Liver (tissue), 9 donors: ENCODE data around the gene PIP4K2C. TPM values are rescaled to one million over a fixed set of nuclear protein-coding genes. Genes with fewer than 3 reads are reported as not detected.

ENCODE experiments used
- DNase-seq: peaks from one replicate; pipeline ENCODE4 v3.0.0-alpha.2; 2017; ENCODE audit warnings: low spot score
- H3K27ac ChIP-seq, 2 donors: one replicate each; pipeline ENCODE4 v1.7.0; 2013; ENCODE audit warnings: inconsistent platforms in 2 of 2, low read length in 2 of 2, control low read depth in 1 of 2, low read depth in 1 of 2, mild to moderate bottlenecking in 1 of 2
- H3K27me3 ChIP-seq, 4 donors: one replicate each; pipeline versions ENCODE4 v1.6.1 to v1.7.0; 2013; ENCODE audit warnings: low read length in 3 of 4, inconsistent platforms in 1 of 4, mild to moderate bottlenecking in 1 of 4, moderate library complexity in 1 of 4; ENCODE audit not compliant: control insufficient read depth in 4 of 4, insufficient read depth in 4 of 4
- H3K36me3 ChIP-seq, 4 donors: one replicate each; pipeline versions ENCODE4 v1.6.1 to v1.7.0; 2013; ENCODE audit warnings: low read length in 3 of 4, mild to moderate bottlenecking in 3 of 4, low read depth in 1 of 4, moderate library complexity in 1 of 4; ENCODE audit not compliant: control insufficient read depth in 4 of 4, insufficient read depth in 3 of 4
- H3K4me1 ChIP-seq, 4 donors: one replicate each; pipeline versions ENCODE4 v1.6.1 to v1.7.0; 2013; ENCODE audit warnings: low read length in 3 of 4, mild to moderate bottlenecking in 3 of 4, moderate library complexity in 1 of 4; ENCODE audit not compliant: control insufficient read depth in 4 of 4, insufficient read depth in 4 of 4
- H3K4me3 ChIP-seq, 3 donors: one replicate each; pipeline versions ENCODE4 v1.6.1 to v1.7.0; 2013; ENCODE audit warnings: low read length in 3 of 3, control low read depth in 1 of 3, low read depth in 1 of 3, mild to moderate bottlenecking in 1 of 3
- H3K9ac ChIP-seq, 2 donors: one replicate each; pipeline ENCODE4 v1.7.0; 2013; ENCODE audit warnings: low read length in 2 of 2, mild to moderate bottlenecking in 2 of 2, moderate library complexity in 2 of 2, control low read depth in 1 of 2, low read depth in 1 of 2
- H3K9me3 ChIP-seq, 4 donors: one replicate each; pipeline versions ENCODE4 v1.6.1 to v1.7.0; 2013; ENCODE audit warnings: low read length in 3 of 4; ENCODE audit not compliant: control insufficient read depth in 4 of 4
- EGR1 ChIP-seq, 2 donors: IDR thresholded peaks; 2 replicates each; pipeline ENCODE4 v1.6.1; 2016 to 2018; ENCODE audit warnings: antibody characterized with exemption in 2 of 2, low read depth in 2 of 2
- FOXA1 ChIP-seq: IDR thresholded peaks from 2 replicates; pipeline ENCODE4 v1.6.1; 2016; ENCODE audit warnings: antibody characterized with exemption
- FOXA2 ChIP-seq: IDR thresholded peaks from 2 replicates; pipeline ENCODE4 v1.6.1; 2016; ENCODE audit warnings: antibody characterized with exemption
- GABPA ChIP-seq, 2 donors: IDR thresholded peaks in 1 of 2; conservative IDR thresholded peaks in 1 of 2; 2 replicates each; pipeline ENCODE4 v1.6.1; 2016; ENCODE audit warnings: antibody characterized with exemption in 2 of 2, mild to moderate bottlenecking in 1 of 2, moderate library complexity in 1 of 2
- HNF4A ChIP-seq, 2 donors: conservative IDR thresholded peaks; 2 replicates each; pipeline ENCODE4 v1.6.1; 2016; ENCODE audit warnings: antibody characterized with exemption in 2 of 2, mild to moderate bottlenecking in 2 of 2
- HNF4G ChIP-seq: IDR thresholded peaks from 2 replicates; pipeline ENCODE4 v1.6.1; 2016; ENCODE audit warnings: antibody characterized with exemption
- JUND ChIP-seq, 2 donors: IDR thresholded peaks; 2 replicates each; pipeline ENCODE4 v1.6.1; 2016; ENCODE audit warnings: antibody characterized with exemption in 2 of 2
- NR2F2 ChIP-seq: IDR thresholded peaks from 2 replicates; pipeline ENCODE4 v1.6.1; 2016; ENCODE audit warnings: antibody characterized with exemption
- RAD21 ChIP-seq, 2 donors: IDR thresholded peaks; 2 replicates each; pipeline ENCODE4 v1.6.1; 2016; ENCODE audit warnings: antibody characterized with exemption in 2 of 2, mild to moderate bottlenecking in 2 of 2
- RXRA ChIP-seq, 2 donors: IDR thresholded peaks; 2 replicates each; pipeline ENCODE4 v1.6.1; 2017 to 2018; ENCODE audit warnings: antibody characterized with exemption in 2 of 2, mild to moderate bottlenecking in 1 of 2
- SP1 ChIP-seq: IDR thresholded peaks from 2 replicates; pipeline ENCODE4 v1.6.1; 2018; ENCODE audit warnings: antibody characterized with exemption, mild to moderate bottlenecking
- TAF1 ChIP-seq: conservative IDR thresholded peaks from 2 replicates; pipeline ENCODE4 v1.6.1; 2016; ENCODE audit warnings: antibody characterized with exemption, mild to moderate bottlenecking
- YY1 ChIP-seq: IDR thresholded peaks from 2 replicates; pipeline ENCODE4 v1.6.1; 2016; ENCODE audit warnings: antibody characterized with exemption, mild to moderate bottlenecking
- WGBS: extraction: QIAGEN DNeasy Blood & Tissue Kit; methylation state at CpG from one replicate; pipeline ENCODE4 v1.1.7; 2013; 5-methylcytosine and 5-hydroxymethylcytosine counted together
- polyA plus RNA-seq, 2 donors: library from polyadenylated mRNA; stranded (reverse) in 1 of 2; unstranded in 1 of 2; fragments of 200-250 nt in 1 of 2; fragments of >200 nt in 1 of 2; fragmentation: Nextera tagmentation in 1 of 2; extraction: Ambion mirVana in 1 of 2; gene quantifications; one replicate each; pipeline versions ENCODE4 v1.2.1 to v1.2.3, GENCODE V29; 2013 to 2015
- total RNA-seq, 2 donors: library from RNA; depleted of rRNA; stranded (reverse); fragments of >200 nt; gene quantifications; one replicate each; pipeline ENCODE4 v1.2.3, GENCODE V29; 2014
- TF ChIP-seq, protein P1 (sequence below): IDR thresholded peaks from 2 replicates; pipeline ENCODE4 v1.6.1; 2016; ENCODE audit warnings: antibody characterized with exemption
- TF ChIP-seq, protein P2 (sequence below): IDR thresholded peaks from 2 replicates; pipeline ENCODE4 v1.6.1; 2016; ENCODE audit warnings: antibody characterized with exemption, mild to moderate bottlenecking
- TF ChIP-seq, protein P3 (sequence below): IDR thresholded peaks from 2 replicates; pipeline ENCODE4 v1.6.1; 2016; ENCODE audit warnings: antibody characterized with exemption
- TF ChIP-seq, protein P4 (sequence below): IDR thresholded peaks from 2 replicates; pipeline ENCODE4 v1.6.1; 2016; ENCODE audit warnings: antibody characterized with exemption
- TF ChIP-seq, protein P5 (sequence below): fragments of 150-350 bp; IDR thresholded peaks from 2 replicates; pipeline ENCODE4 v1.5.1; 2017; ENCODE audit warnings: improper control_type of control experiment, low read depth, low read length; ENCODE audit not compliant: missing input control
- donor health status: healthy.
- donor health status: healthy.
- donor health status: healthy.
- donor health status: healthy.
- donor health status: healthy.

PIP4K2C gene
- total and polyA plus RNA-seq, 4 donors = 6.5 to 11.9 (median 9.4) TPM

DNA sequence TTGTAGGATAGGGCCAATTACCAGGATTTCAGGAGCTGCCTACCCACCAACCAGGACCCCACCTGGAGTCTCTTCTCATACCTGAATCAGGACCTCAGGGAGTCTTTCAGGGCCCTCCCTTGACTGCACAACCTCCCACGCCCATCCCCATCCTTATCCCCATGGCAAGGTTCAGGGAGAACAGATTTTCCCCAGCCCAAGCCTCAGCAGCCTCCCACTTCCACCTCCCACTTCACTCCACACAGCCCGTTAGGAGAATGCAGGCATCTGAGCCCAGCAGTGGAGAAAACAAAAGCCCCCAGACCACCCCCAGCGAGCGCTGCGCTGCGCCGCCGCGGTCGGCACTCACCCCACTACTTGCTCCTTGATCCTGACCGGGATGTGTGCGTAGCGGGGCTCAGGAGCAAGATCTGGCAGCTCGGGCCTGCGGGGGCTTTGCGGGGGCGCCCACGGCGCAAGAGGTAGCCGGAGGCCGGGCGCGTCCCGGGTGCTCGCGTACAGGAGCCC, 40.6 kb downstream of the PIP4K2C start:
- Histone ChIP-seq H3K4me1 (peaks cover 6 to 23% (median 11%) of the 10 kb centered on the region in 4 donors), H3K36me3 (no peaks in the 10 kb centered on the region), H3K27me3 (peaks cover 8 to 18% (median 14%) of the 10 kb centered on the region in 4 donors), H3K4me3 (peak overlapping the region in 1 of 3 donors; percentile 65), H3K9me3 (no peaks in the 10 kb centered on the region), H3K27ac (no peak overlapping the region), H3K9ac (no peak overlapping the region)
- TF ChIP-seq FOXA1 (no peak), HNF4G (no peak), RXRA (IDR thresholded peaks at IDR 0.05) (no peak), RAD21 (IDR thresholded peaks at IDR 0.05) (no peak), HNF4A (conservative IDR thresholded peaks at IDR 0.05) (no peak), FOXA2 (no peak), GABPA (IDR thresholded peaks at IDR 0.05 in 1 of 2, conservative IDR thresholded peaks at IDR 0.05 in 1 of 2) (no peak), EGR1 (IDR thresholded peaks at IDR 0.05; ENCODE audit: low read depth in 2 of 2) (no peak), SP1 (no peak), TAF1 (no peak), YY1 (no peak), JUND (IDR thresholded peaks at IDR 0.05) (no peak), NR2F2 (no peak)
- TF ChIP-seq, protein P1, sequence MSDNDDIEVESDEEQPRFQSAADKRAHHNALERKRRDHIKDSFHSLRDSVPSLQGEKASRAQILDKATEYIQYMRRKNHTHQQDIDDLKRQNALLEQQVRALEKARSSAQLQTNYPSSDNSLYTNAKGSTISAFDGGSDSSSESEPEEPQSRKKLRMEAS = no peak
- TF ChIP-seq, protein P2, sequence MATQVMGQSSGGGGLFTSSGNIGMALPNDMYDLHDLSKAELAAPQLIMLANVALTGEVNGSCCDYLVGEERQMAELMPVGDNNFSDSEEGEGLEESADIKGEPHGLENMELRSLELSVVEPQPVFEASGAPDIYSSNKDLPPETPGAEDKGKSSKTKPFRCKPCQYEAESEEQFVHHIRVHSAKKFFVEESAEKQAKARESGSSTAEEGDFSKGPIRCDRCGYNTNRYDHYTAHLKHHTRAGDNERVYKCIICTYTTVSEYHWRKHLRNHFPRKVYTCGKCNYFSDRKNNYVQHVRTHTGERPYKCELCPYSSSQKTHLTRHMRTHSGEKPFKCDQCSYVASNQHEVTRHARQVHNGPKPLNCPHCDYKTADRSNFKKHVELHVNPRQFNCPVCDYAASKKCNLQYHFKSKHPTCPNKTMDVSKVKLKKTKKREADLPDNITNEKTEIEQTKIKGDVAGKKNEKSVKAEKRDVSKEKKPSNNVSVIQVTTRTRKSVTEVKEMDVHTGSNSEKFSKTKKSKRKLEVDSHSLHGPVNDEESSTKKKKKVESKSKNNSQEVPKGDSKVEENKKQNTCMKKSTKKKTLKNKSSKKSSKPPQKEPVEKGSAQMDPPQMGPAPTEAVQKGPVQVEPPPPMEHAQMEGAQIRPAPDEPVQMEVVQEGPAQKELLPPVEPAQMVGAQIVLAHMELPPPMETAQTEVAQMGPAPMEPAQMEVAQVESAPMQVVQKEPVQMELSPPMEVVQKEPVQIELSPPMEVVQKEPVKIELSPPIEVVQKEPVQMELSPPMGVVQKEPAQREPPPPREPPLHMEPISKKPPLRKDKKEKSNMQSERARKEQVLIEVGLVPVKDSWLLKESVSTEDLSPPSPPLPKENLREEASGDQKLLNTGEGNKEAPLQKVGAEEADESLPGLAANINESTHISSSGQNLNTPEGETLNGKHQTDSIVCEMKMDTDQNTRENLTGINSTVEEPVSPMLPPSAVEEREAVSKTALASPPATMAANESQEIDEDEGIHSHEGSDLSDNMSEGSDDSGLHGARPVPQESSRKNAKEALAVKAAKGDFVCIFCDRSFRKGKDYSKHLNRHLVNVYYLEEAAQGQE = no peak
- TF ChIP-seq, protein P3, sequence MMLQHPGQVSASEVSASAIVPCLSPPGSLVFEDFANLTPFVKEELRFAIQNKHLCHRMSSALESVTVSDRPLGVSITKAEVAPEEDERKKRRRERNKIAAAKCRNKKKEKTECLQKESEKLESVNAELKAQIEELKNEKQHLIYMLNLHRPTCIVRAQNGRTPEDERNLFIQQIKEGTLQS = no peak
- TF ChIP-seq, protein P4, sequence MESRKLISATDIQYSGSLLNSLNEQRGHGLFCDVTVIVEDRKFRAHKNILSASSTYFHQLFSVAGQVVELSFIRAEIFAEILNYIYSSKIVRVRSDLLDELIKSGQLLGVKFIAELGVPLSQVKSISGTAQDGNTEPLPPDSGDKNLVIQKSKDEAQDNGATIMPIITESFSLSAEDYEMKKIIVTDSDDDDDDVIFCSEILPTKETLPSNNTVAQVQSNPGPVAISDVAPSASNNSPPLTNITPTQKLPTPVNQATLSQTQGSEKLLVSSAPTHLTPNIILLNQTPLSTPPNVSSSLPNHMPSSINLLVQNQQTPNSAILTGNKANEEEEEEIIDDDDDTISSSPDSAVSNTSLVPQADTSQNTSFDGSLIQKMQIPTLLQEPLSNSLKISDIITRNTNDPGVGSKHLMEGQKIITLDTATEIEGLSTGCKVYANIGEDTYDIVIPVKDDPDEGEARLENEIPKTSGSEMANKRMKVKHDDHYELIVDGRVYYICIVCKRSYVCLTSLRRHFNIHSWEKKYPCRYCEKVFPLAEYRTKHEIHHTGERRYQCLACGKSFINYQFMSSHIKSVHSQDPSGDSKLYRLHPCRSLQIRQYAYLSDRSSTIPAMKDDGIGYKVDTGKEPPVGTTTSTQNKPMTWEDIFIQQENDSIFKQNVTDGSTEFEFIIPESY = no peak
- TF ChIP-seq, protein P5, sequence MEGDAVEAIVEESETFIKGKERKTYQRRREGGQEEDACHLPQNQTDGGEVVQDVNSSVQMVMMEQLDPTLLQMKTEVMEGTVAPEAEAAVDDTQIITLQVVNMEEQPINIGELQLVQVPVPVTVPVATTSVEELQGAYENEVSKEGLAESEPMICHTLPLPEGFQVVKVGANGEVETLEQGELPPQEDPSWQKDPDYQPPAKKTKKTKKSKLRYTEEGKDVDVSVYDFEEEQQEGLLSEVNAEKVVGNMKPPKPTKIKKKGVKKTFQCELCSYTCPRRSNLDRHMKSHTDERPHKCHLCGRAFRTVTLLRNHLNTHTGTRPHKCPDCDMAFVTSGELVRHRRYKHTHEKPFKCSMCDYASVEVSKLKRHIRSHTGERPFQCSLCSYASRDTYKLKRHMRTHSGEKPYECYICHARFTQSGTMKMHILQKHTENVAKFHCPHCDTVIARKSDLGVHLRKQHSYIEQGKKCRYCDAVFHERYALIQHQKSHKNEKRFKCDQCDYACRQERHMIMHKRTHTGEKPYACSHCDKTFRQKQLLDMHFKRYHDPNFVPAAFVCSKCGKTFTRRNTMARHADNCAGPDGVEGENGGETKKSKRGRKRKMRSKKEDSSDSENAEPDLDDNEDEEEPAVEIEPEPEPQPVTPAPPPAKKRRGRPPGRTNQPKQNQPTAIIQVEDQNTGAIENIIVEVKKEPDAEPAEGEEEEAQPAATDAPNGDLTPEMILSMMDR = no peak
- WGBS = 16% methylated on average over 26 of the region's 26 CpGs
- no peak for DNase-seq
